PC-3 (cell line): ENCODE measurements around the gene DNM1L.

Experiments
- CTCF ChIP-seq: fragments of 300-600 bp; sonication (generic); conservative IDR thresholded peaks from 2 replicates; pipeline ENCODE4 v1.5.1; 2017; ENCODE audit warnings: antibody characterized with exemption, low read depth, mild to moderate bottlenecking, low read length
- EZH2 ChIP-seq: fragments of 300-600 bp; sonication (generic); IDR thresholded peaks from one replicate; pipeline ENCODE4 v1.6.1; 2017; ENCODE audit warnings: antibody characterized with exemption, mild to moderate bottlenecking, low read length; ENCODE audit not compliant: unreplicated experiment

- TF ChIP-seq CTCF (no peak), EZH2 (no peak)
Observed at GRCh38 chr12:32761716-32762115, 82.6 kb downstream of the DNM1L start.
